ENCODE results near the gene OSGEP.

OSGEP gene

DNA sequence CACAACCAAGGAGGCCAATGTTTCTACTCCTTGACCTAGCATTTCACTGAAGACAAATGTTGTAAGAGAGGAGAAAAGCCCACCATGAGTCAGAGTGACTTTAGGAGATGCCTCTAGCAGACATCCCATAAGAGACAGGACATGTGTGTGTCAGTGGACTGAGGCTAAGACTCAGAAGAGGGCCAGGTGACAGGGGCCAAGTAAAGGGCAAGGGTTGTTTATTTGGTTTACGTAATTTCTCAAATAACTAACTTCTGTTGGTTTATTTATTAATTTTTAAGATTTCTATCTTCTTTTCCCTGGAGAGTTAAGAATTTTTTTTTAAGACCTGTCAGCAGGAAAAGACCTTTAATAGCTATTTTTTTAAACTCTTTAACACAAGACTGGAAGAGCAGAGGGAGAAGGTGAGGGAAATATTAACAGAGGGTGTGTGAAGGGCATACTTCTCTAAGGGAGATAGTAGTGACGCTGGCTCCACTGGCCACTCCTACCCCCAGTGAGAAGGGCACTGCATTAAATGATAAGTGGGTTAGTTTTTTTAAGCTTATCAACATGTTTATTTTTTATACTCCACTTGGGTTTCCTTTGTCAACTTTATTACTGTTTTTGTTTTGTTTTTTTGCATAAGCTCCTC lies 18.0 kb upstream of the OSGEP start:
- in situ Hi-C loops (cut with MboI; ENCODE audit: low pct_unique_long_range_greater_than_20kb, low sequenced_read_pairs, unreplicated experiment) = no loop called here
- TF ChIP-seq CTCF (IDR thresholded peaks at IDR 0.05; ENCODE audit: extremely low read depth, insufficient read depth, missing control alignments) = no peak
- DNase-seq (ENCODE audit: low spot score) = no peak

DNA sequence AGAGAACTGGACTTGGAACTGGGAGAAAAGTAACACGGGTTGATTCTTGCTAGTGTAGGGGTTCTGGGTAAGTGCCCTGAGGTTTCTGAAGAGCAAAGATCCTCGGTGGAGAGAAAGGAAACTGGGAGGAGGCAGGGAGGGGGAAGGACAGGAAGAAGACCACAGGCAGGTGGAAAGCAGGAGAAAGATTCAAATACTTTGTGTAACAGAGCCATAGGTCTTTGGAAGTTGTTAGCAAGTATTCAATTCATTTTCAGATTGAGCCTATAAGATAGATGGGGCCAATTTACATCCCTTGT lies 15.9 kb upstream of the OSGEP start:
- in situ Hi-C loops (cut with MboI; ENCODE audit: low pct_unique_long_range_greater_than_20kb, low sequenced_read_pairs, unreplicated experiment) = no loop called here
- no peak for TF ChIP-seq CTCF (IDR thresholded peaks at IDR 0.05; ENCODE audit: extremely low read depth, insufficient read depth, missing control alignments)
- DNase-seq (ENCODE audit: low spot score) = no peak

DNA sequence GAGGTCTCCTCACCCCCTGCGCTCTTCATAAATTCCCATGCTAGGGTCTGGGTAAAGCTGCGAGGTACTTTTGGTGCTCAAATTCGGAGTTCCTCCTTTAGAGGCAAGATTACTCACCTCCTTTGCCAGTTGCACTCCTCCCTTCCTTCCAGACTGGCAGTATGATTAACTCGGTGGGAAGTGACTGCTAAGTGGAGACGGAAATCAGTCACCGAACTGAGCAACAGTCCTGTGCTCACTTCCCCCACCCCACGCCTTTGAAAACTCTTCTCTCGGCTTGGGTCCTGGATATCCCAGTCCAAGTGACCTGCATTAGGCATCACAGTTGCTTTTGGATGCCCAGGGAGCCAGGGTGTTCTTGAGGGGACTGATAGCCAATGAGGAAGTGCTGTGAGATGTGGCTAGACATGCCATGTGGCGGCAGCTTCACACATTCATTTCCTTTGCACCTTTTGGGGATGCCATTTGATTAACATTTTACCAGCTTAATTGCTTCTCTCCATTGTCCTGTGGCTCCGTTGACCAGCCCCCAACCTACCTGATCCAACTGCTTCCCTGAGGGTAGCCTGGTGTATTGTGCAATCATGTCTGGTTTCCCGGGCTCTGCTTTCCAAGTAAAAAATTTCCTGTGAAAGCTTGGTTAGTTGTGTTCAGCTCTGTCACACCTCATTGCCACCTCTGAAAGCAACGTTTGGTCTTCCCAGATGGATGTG lies 15.4 kb upstream of the OSGEP start:
- in situ Hi-C loops (cut with MboI; ENCODE audit: low pct_unique_long_range_greater_than_20kb, low sequenced_read_pairs, unreplicated experiment) = loop anchor here (10.0 kb wide), 1 partner anchor 135 kb away; the partner anchor contains the start of gene CCNB1IP1

DNA sequence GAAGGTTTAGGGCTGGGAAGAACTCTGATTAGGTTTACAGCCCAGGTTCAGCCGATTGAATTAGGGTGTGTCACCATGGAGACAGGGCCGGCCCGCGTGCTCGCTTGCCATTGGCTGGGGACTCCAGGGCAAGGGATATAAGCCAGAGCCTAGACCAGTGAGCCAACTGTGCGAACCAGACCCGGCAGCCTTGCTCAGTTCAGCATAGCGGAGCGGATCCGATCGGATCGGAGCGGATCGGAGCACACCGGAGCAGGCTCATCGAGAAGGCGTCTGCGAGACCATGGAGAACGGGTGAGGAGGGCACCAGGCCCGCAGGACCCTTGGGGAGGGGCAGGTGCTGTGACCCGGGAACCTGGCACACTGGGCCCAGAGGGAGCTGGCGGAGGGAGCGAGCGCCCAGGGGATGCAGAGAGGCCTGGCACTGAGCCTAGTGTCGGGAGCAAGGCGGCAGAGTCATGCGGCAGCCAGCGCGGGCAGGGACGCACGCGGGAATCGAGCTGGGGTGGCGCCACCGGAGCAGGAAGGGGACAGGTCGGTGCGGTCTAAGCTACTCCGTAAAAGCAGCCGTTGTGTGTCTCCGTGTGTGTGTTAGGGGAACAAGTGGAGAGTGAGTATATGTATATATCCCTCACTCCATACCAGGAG lies 14.8 kb upstream of the OSGEP start, which contains the start of gene PNP:
TSS of gene PNP (plus strand) at position 165 of the 648 bp plus-strand sequence. CDS start at position 284, 119 bp downstream.
- TF ChIP-seq CTCF (IDR thresholded peaks at IDR 0.05; ENCODE audit: extremely low read depth, insufficient read depth, missing control alignments) = peak; percentile 17
- in situ Hi-C loops (cut with MboI; ENCODE audit: low pct_unique_long_range_greater_than_20kb, low sequenced_read_pairs, unreplicated experiment) = loop anchor here (10.0 kb wide), 1 partner anchor 135 kb away; the partner anchor contains the start of gene CCNB1IP1
- DNase-seq (ENCODE audit: low spot score) = peak; percentile 94

More for the DNA sequence above, 15.4 kb upstream of the OSGEP start:
- no peak for TF ChIP-seq CTCF (IDR thresholded peaks at IDR 0.05; ENCODE audit: extremely low read depth, insufficient read depth, missing control alignments)
- DNase-seq (ENCODE audit: low spot score) = peak; percentile 34

- in situ Hi-C loops (cut with MboI; ENCODE audit: low pct_unique_long_range_greater_than_20kb, low sequenced_read_pairs, unreplicated experiment) = loop anchor here (10.0 kb wide), 1 partner anchor 134 kb away; the partner anchor contains the start of gene CCNB1IP1
- DNase-seq (ENCODE audit: low spot score) = no peak
- no peak for TF ChIP-seq CTCF (IDR thresholded peaks at IDR 0.05; ENCODE audit: extremely low read depth, insufficient read depth, missing control alignments)
Measured at GRCh38 chr14:20468764-20469241, 14.2 kb upstream of the OSGEP start.

All from GM13977 (cell line).